DLD1 (cell line): ENCODE results near the gene ANKS4B.

Source experiments
- in situ Hi-C: cut with HindIII; loops from 2 replicates; pipeline ENCODE4 v1.10.0; 2017; ENCODE audit warnings: low sequenced_read_pairs

ANKS4B gene

GRCh38 chr16:21283521-21284289, 50.2 kb downstream of the ANKS4B start:
- in situ Hi-C loops: loop anchor here (25.0 kb wide), 1 partner anchor 96 kb away; no protein-coding TSS in a partner anchor

- in situ Hi-C loops: loop anchor here (25.0 kb wide), 1 partner anchor 97 kb away; no protein-coding TSS in a partner anchor
Observed at GRCh38 chr16:21284414-21284813, 50.9 kb downstream of the ANKS4B start.

GRCh38 chr16:21285314-21285713, 51.8 kb downstream of the ANKS4B start:
- in situ Hi-C loops: loop anchor here (25.0 kb wide), 1 partner anchor 98 kb away; no protein-coding TSS in a partner anchor

GRCh38 chr16:21289789-21290188, 56.3 kb downstream of the ANKS4B start:
- in situ Hi-C loops: loop anchor here (25.0 kb wide), 1 partner anchor 102 kb away; no protein-coding TSS in a partner anchor

- in situ Hi-C loops: no loop called here
Observed at GRCh38 chr16:21300309-21301167, 67.0 kb downstream of the ANKS4B start.

- in situ Hi-C loops: no loop called here
Observed at GRCh38 chr16:21301168-21301894, 67.8 kb downstream of the ANKS4B start.

GRCh38 chr16:21301895-21302291, 68.4 kb downstream of the ANKS4B start:
- in situ Hi-C loops: no loop called here

GRCh38 chr16:21302454-21302853, 69.0 kb downstream of the ANKS4B start:
- in situ Hi-C loops: no loop called here

GRCh38 chr16:21302898-21303528, 69.5 kb downstream of the ANKS4B start:
- in situ Hi-C loops: no loop called here
